Left lung (tissue), 10 donors: ENCODE data around the gene AP2A2. TPM values are rescaled to one million over a fixed set of nuclear protein-coding genes. Genes with fewer than 3 reads are reported as not detected.

Experiments used
- ATAC-seq: fragments of 200-7000 bp; cut with Tn5 transposase; one replicate; pipeline ENCODE4 v1.9.1; 2020; ENCODE audit warnings: moderate library complexity
- DNase-seq, 4 donors: peaks; one replicate each; pipeline ENCODE4 v3.0.0-alpha.2; 2013 to 2020
- H3K27ac ChIP-seq, 2 donors: fragments of 200-600 bp; sonication (generic) in 1 of 2; one replicate each; pipeline versions ENCODE4 v1.5.0 to v1.8.0; 2020 to 2021
- H3K27me3 ChIP-seq, 2 donors: fragments of 200-600 bp; sonication (generic) in 1 of 2; one replicate each; pipeline versions ENCODE4 v1.5.0 to v1.8.0; 2020 to 2021
- H3K36me3 ChIP-seq, 2 donors: fragments of 200-600 bp; sonication (generic) in 1 of 2; one replicate each; pipeline versions ENCODE4 v1.5.0 to v1.8.0; 2020 to 2021
- H3K4me1 ChIP-seq, 2 donors: fragments of 200-600 bp; one replicate each; pipeline ENCODE4 v1.8.0; 2021
- H3K4me3 ChIP-seq, 2 donors: fragments of 200-600 bp; sonication (generic) in 1 of 2; one replicate each; pipeline versions ENCODE4 v1.5.0 to v1.8.0; 2020 to 2021; ENCODE audit warnings: mild to moderate bottlenecking in 1 of 2
- H3K9me3 ChIP-seq, 2 donors: fragments of 200-600 bp; sonication (generic) in 1 of 2; one replicate each; pipeline versions ENCODE4 v1.5.0 to v1.8.0; 2020 to 2021
- intact Hi-C, 2 donors: fragments of 100-400 bp; cut with DNase I; formaldehyde crosslinking; loops; one replicate each; pipeline versions ENCODE4 v1.11.2 to v1.14.2; 2022
- polyA plus RNA-seq, 6 donors: library from polyadenylated mRNA; unstranded; fragments of 120-200 nt; gene quantifications; one replicate each; pipeline ENCODE4 v1.2.1, GENCODE V29; 2013; ENCODE audit not compliant: insufficient read length in 6 of 6
- total RNA-seq, 2 donors: library from RNA; stranded (reverse); fragmentation: NEBNext Ultra II Directional; extraction: Animal tissue kit (Norgen Biotek cat#: 25700); gene quantifications; one replicate each; pipeline ENCODE4 v1.2.1, GENCODE V29; 2021
- TF ChIP-seq, protein P1 (sequence below), 2 donors: fragments of 200-600 bp; sonication (generic) in 1 of 2; IDR thresholded peaks; one replicate each; pipeline versions ENCODE4 v1.5.0 to v1.8.0; 2021; ENCODE audit warnings: antibody characterized with exemption in 2 of 2
- donor health status: DM: no; HTN: yes; CAD: no.
- donor health status: DM: no; HTN: no; CAD: no.

AP2A2 gene
- total and polyA plus RNA-seq, 8 donors = 77.0 to 98.4 (median 83.0) TPM

GRCh38 chr11:961921-962320 is 36.3 kb downstream of the AP2A2 start:
- H3K9me3 ChIP-seq = no peaks in the 10 kb centered on the region
- H3K27ac ChIP-seq = no peak overlapping the region
- peaks cover 0 to 12% of the 10 kb centered on the region in 2 donors for H3K4me1 ChIP-seq
- no peaks in the 10 kb centered on the region for H3K27me3 ChIP-seq
- peaks cover 0 to 61% of the 10 kb centered on the region in 2 donors for H3K36me3 ChIP-seq
- no peak overlapping the region for H3K4me3 ChIP-seq
- TF ChIP-seq, protein P1, sequence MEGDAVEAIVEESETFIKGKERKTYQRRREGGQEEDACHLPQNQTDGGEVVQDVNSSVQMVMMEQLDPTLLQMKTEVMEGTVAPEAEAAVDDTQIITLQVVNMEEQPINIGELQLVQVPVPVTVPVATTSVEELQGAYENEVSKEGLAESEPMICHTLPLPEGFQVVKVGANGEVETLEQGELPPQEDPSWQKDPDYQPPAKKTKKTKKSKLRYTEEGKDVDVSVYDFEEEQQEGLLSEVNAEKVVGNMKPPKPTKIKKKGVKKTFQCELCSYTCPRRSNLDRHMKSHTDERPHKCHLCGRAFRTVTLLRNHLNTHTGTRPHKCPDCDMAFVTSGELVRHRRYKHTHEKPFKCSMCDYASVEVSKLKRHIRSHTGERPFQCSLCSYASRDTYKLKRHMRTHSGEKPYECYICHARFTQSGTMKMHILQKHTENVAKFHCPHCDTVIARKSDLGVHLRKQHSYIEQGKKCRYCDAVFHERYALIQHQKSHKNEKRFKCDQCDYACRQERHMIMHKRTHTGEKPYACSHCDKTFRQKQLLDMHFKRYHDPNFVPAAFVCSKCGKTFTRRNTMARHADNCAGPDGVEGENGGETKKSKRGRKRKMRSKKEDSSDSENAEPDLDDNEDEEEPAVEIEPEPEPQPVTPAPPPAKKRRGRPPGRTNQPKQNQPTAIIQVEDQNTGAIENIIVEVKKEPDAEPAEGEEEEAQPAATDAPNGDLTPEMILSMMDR (IDR thresholded peaks at IDR 0.05) = no peak
- peak in 1 of 4 donors; percentile 59 for DNase-seq
- intact Hi-C loops = no loop called here
- ATAC-seq = no peak

DNA sequence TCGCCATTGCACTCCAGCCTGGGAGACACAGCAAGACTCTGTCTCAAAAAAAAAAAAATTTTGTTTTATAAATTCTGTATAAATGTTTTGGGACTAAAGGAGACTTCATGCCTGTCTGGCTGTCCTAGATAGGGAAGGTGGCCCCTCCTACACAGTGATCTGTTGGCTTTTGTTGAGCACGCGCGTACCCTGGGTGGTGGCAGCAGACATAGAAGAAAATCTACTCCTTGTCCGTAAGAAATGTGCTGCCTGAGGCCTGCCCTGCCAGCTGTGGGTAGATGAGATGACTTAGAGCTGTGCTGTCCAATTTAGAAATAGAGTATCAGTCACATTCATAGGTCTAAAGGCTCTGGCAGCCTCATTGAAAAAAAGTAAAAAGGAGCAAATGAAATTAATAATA is 37.0 kb downstream of the AP2A2 start:
- H3K4me3 ChIP-seq = no peak overlapping the region
- H3K27ac ChIP-seq = no peak overlapping the region
- ATAC-seq = no peak
- H3K27me3 ChIP-seq = no peaks in the 10 kb centered on the region
- TF ChIP-seq, protein P1 (IDR thresholded peaks at IDR 0.05) = no peak
- intact Hi-C loops = no loop called here
- H3K4me1 ChIP-seq = peaks cover 0 to 18% of the 10 kb centered on the region in 2 donors
- peaks cover 0 to 56% of the 10 kb centered on the region in 2 donors for H3K36me3 ChIP-seq
- H3K9me3 ChIP-seq = no peaks in the 10 kb centered on the region
- peak in 1 of 4 donors; percentile 10 for DNase-seq

DNA sequence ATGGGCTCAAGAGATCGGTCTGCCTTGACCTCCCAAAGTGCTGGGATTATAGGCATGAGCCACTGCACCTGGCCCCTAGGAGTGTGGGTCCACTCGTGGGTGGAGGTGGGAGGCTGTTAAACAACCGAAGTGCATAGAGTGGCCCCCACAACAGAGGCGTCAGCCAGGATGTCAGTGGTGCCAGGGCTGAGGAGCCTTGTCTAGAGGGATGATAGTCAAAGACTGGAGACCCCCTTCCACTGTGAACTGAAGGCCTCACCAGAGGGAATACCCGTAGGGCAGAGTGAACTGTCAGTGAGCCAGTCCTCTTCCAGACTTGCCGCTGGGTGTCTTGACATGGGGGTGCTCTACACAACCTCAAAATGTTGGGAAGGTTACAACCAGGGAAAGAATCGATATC is 38.2 kb downstream of the AP2A2 start:
- H3K36me3 ChIP-seq = peaks cover 0 to 61% of the 10 kb centered on the region in 2 donors
- H3K27ac ChIP-seq = no peak overlapping the region
- ATAC-seq = no peak
- intact Hi-C loops = no loop called here
- TF ChIP-seq, protein P1 (IDR thresholded peaks at IDR 0.05) = no peak
- H3K4me1 ChIP-seq = peaks cover 0 to 29% of the 10 kb centered on the region in 2 donors
- peak in 1 of 4 donors; percentile 20 for DNase-seq
- no peak overlapping the region for H3K4me3 ChIP-seq
- no peaks in the 10 kb centered on the region for H3K27me3 ChIP-seq
- no peaks in the 10 kb centered on the region for H3K9me3 ChIP-seq

DNA sequence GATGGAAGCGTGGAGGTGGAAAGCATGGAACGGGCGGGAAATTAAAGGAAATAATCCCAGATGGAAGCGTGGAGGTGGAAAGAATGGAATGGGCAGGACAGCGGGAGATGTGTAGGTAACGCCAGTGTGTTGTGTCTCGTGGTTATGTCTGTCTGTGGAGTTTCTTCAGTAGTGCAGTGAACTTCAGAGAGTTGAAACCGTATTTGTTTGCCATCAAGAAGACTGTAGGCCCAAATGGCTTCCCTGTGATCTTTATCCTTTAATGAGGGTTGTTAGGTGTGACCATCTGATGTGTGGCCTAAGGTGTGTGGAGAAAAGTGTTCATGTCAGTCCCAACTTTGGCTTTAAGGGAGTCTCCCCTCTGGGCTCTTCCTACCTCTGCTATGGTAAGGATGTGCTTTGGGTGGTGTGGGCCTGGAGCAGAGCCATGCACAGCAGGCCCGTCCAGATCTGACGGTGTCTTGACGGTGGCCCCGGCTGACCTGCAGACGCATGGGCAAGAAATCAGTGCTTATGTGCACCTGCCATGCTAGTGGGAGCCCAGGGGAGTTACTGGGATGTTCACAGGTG is 39.6 kb downstream of the AP2A2 start:
- no peak overlapping the region for H3K27ac ChIP-seq
- H3K9me3 ChIP-seq = no peaks in the 10 kb centered on the region
- intact Hi-C loops = no loop called here
- H3K4me1 ChIP-seq = peaks cover 0 to 37% of the 10 kb centered on the region in 2 donors
- peak in 1 of 4 donors; percentile 24 for DNase-seq
- H3K27me3 ChIP-seq = no peaks in the 10 kb centered on the region
- TF ChIP-seq, protein P1 (IDR thresholded peaks at IDR 0.05) = no peak
- H3K4me3 ChIP-seq = no peak overlapping the region
- peaks cover 0 to 59% of the 10 kb centered on the region in 2 donors for H3K36me3 ChIP-seq
- no peak for ATAC-seq

DNA sequence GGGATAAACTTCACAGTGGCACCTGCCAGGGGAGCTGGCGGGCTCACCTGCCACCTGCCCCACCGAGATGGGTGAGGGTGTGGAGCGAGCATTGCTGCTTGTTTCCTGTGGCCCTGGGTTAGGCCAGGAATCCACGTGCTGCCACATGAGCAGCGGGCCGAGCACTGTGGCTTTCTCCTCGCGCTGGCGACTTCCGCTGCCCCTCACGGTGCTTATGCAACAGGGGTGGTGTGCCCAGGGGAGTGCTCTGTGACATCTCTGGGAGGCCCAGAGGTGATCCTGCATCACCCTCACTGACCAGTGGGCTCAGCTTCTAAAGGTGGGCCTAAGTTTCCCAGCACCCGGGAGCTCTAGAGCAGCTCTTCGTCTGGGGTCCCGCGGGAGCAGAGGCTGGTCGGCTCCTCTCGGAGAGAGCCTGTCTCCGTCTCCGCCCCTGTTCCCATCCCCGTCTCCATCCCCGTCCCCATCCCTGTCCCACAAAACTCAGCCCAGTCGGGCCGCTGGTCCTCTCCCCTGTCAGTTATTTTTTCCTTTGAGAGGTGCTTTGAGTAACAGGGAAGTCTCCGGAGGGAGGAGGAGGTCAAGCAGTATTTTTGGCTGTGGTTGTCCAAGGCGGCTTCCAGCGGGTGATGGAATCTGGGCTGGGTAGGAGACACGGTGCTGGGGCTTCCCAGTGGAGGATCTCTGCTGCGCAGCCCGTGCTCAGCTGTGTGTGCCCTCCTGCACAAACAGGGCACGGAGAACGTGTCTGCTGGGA is 42.5 kb downstream of the AP2A2 start:
- no peak overlapping the region for H3K27ac ChIP-seq
- H3K27me3 ChIP-seq = no peaks in the 10 kb centered on the region
- ATAC-seq (no peak), DNase-seq (peak in 1 of 4 donors; percentile 75)
- peaks cover 5 to 67% of the 10 kb centered on the region in 2 donors for H3K36me3 ChIP-seq
- no peak overlapping the region for H3K4me3 ChIP-seq
- TF ChIP-seq, protein P1 (IDR thresholded peaks at IDR 0.05) = no peak
- H3K9me3 ChIP-seq = no peaks in the 10 kb centered on the region
- intact Hi-C loops = no loop called here
- H3K4me1 ChIP-seq = peaks cover 0 to 37% of the 10 kb centered on the region in 2 donors
